HG03039 (cell line): ENCODE measurements around the gene FAM181A.

Source experiments
- ATAC-seq: cut with Tn5 transposase; IDR thresholded peaks from one replicate; pipeline ENCODE4 v1.9.1; 2021; ENCODE audit warnings: mild to moderate bottlenecking, moderate library complexity; ENCODE audit not compliant: unreplicated experiment

FAM181A gene

GRCh38 chr14:93960774-93961438, 33.8 kb downstream of the FAM181A start:
- ATAC-seq: no peak

- no peak for ATAC-seq
Observed at GRCh38 chr14:93961620-93962019, 34.5 kb downstream of the FAM181A start.

- peak; percentile 36 for ATAC-seq
Observed at GRCh38 chr14:93962701-93963601, 35.8 kb downstream of the FAM181A start.

GRCh38 chr14:93963692-93964091, 36.5 kb downstream of the FAM181A start:
- no peak for ATAC-seq

- ATAC-seq: no peak
Observed at GRCh38 chr14:93964281-93964680, 37.1 kb downstream of the FAM181A start.

- no peak for ATAC-seq
Observed at GRCh38 chr14:93964820-93965286, 37.7 kb downstream of the FAM181A start.

- ATAC-seq: no peak
Observed at GRCh38 chr14:93965287-93965821, 38.2 kb downstream of the FAM181A start.

- no peak for ATAC-seq
Observed at GRCh38 chr14:93965946-93966474, 38.9 kb downstream of the FAM181A start.

- peak; percentile 27 for ATAC-seq
Observed at GRCh38 chr14:93967637-93968250, 40.6 kb downstream of the FAM181A start.

- ATAC-seq: no peak
Observed at GRCh38 chr14:93969082-93969828, 42.1 kb downstream of the FAM181A start.

GRCh38 chr14:93970585-93970964, 43.4 kb downstream of the FAM181A start:
- no peak for ATAC-seq

- no peak for ATAC-seq
Observed at GRCh38 chr14:93970965-93971634, 44.0 kb downstream of the FAM181A start.

GRCh38 chr14:93971635-93972027, 44.5 kb downstream of the FAM181A start:
- ATAC-seq: no peak

- ATAC-seq: no peak
Observed at GRCh38 chr14:93972618-93973205, 45.6 kb downstream of the FAM181A start.

- no peak for ATAC-seq
Observed at GRCh38 chr14:93973607-93974006, 46.5 kb downstream of the FAM181A start.

GRCh38 chr14:93974299-93974698, 47.2 kb downstream of the FAM181A start:
- ATAC-seq: no peak

- ATAC-seq: no peak
Observed at GRCh38 chr14:93974833-93975232, 47.7 kb downstream of the FAM181A start.

- peak; percentile 63 for ATAC-seq
Observed at GRCh38 chr14:93975791-93976476, 48.8 kb downstream of the FAM181A start.
